Measurements from ENCODE around the gene CST11.
A peak's percentile ranks its signal among the peaks of the same experiment; 100 is the strongest.

The CST11 gene

GRCh38 chr20:23453549-23454543 is 1.2 kb upstream of the CST11 start:
- H3K4me3 ChIP-seq (ENCODE audit: low read depth, low read length): no peak overlapping the region
- no peak for DNase-seq (ENCODE audit: low read depth)
- TF ChIP-seq CTCF (conservative IDR thresholded peaks at IDR 0.05; ENCODE audit: low read depth, low read length): no peak

- no peak for DNase-seq (ENCODE audit: low read depth)
- TF ChIP-seq CTCF (conservative IDR thresholded peaks at IDR 0.05; ENCODE audit: low read depth, low read length): no peak
- no peak overlapping the region for H3K4me3 ChIP-seq (ENCODE audit: low read depth, low read length)
These were observed 654 bp downstream of the CST11 start for GRCh38 chr20:23451956-23452487.

GRCh38 chr20:23450877-23451276 is 1.8 kb downstream of the CST11 start:
- DNase-seq (ENCODE audit: low read depth): no peak
- no peak for TF ChIP-seq CTCF (conservative IDR thresholded peaks at IDR 0.05; ENCODE audit: low read depth, low read length)
- H3K4me3 ChIP-seq (ENCODE audit: low read depth, low read length): no peak overlapping the region

- peak; percentile 10 for DNase-seq (ENCODE audit: low read depth)
- no peak overlapping the region for H3K4me3 ChIP-seq (ENCODE audit: low read depth, low read length)
- TF ChIP-seq CTCF (conservative IDR thresholded peaks at IDR 0.05; ENCODE audit: low read depth, low read length): no peak
These were observed 3.3 kb downstream of the CST11 start for GRCh38 chr20:23449421-23449820.

- no peak overlapping the region for H3K4me3 ChIP-seq (ENCODE audit: low read depth, low read length)
- no peak for DNase-seq (ENCODE audit: low read depth)
- no peak for TF ChIP-seq CTCF (conservative IDR thresholded peaks at IDR 0.05; ENCODE audit: low read depth, low read length)
These were observed 4.5 kb downstream of the CST11 start for GRCh38 chr20:23448167-23448566.

GRCh38 chr20:23446505-23446904 is 6.2 kb downstream of the CST11 start:
- peak; percentile 85 for TF ChIP-seq CTCF (conservative IDR thresholded peaks at IDR 0.05; ENCODE audit: low read depth, low read length)
- peak; percentile 76 for DNase-seq (ENCODE audit: low read depth)
- H3K4me3 ChIP-seq (ENCODE audit: low read depth, low read length): no peak overlapping the region
